Jurkat, Clone E6-1 (cell line): Measurements from ENCODE around the gene BCAS2. TPM values are rescaled to one million over a fixed set of nuclear protein-coding genes. Genes with fewer than 3 reads are reported as not detected.

ENCODE experiments used
- DNase-seq: peaks from one replicate; pipeline ENCODE4 v3.0.0-alpha.2; 2011; ENCODE audit warnings: low read depth, low spot score
- H3K4me3 ChIP-seq: 2 replicates; pipeline ENCODE4 v1.5.1; 2011; ENCODE audit warnings: mild to moderate bottlenecking, low read length, control low read depth, moderate library complexity
- polyA plus RNA-seq: library from polyadenylated mRNA; unstranded; fragments of >200 nt; gene quantifications from one replicate; pipeline ENCODE4 v1.2.1, GENCODE V29; 2012; ENCODE audit warnings: missing spikeins; ENCODE audit not compliant: insufficient read length, insufficient read depth

Gene BCAS2
- 60.9 TPM for polyA plus RNA-seq

DNA sequence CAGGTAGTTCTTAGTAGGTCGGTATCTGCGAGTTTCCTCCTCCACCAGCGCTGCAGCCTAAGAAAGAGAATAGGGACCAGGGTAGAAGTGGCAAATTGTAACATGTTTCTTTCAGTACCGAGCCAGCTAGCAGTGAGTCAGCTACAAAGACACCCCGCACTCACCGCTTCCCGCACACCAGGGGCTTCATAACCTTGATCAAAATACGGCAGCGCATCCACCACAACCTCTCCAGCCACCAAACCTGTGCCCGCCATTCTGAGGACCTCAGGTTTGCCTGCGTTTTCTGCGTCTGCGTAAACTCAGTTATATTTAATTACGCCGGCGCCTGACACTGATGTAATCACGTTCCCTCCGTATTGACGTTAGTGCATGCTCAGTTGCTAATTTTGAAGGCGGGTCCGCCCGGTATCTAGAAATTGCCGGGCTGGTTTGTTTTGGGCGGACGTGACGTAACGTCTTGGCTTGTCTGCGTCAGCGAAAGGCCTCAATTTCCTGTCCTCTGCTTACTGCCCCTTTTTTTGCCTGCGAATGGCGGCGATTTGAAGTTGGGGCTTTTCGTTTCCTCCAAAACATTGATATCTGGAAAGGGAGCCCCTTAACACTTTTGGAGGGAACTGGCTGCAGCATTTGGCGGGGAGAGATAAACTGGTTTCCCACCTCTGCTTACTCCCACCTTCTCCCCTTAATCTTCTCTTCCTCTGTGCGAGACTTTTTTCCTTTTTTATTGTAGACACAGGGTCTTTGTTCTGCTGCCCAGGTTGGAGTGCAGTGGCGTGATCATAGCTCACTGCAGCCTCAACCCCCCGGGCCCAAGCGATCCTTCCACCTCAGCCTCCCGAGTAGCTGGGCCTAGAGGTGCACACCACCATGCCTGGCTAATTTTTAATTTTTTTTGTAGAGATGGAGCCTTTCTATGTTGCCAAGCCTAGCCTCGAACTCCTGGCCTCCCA is at the start of gene BCAS2:
Gene BCAS2 (minus strand): TSS at position 281 of the 953 bp plus-strand sequence. CDS start 24 bp downstream, at position 257.
- DNase-seq, result peak; percentile 99
- H3K4me3 ChIP-seq, result peak within 1 kb of the TSS; percentile 80

DNA sequence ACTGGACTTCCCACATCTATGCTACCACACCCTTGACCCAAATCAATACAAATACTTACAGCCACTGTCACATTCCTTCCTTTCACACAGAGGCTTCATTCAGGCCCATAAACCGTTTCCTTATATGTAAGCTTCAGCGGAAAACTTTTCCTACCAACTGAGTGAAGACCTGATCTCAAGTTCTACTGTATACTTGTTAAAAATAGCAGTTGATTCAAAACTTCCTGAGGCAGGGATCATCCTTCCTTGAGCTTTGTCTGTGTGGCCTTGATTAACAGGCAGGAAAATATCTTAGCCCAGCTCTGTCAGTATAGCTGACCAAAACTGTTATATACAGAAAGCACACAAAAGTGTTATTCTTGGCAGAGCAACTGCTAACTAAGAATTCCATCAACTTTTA is 45.7 kb upstream of the BCAS2 start:
- no peak for DNase-seq
- H3K4me3 ChIP-seq, result no peak overlapping the region

DNA sequence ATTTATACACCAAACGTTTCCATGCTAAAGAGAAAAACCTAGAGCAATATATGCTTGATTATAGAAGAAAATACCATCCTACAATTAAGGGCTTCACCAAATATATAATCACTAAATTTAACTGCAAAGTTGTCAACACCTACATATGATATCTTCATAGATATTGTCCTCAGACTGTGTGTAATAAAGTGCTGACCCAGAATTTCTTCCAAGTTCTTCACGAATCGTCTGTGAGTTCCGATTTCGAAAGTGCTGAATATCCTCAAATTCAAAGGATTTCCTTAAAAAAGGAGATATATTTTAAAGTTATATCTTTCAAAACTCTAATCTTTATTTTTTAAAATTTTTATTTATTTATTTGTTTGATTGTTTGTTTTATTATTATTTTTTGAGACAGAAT is 41.9 kb upstream of the BCAS2 start:
- no peak for DNase-seq
- H3K4me3 ChIP-seq, result no peak overlapping the region

DNA sequence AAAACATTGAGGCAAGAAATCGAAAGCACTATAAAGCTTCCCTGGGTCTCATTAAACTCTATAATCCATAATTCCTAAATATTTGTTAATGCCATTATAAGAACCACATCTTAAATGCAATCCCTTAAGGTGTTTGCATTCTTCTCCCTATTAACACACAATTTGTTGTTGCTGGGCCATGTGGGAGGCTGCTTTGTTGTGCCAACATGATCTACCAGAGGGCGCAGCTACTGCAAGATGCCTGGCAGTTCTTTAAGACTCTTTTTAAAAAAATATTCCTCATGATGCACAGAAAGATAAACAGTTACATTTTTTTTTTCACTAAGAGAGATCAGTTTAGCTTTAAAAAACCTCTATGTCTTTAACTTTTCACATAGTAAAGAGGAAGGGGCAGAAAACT is 39.0 kb upstream of the BCAS2 start:
- no peak overlapping the region for H3K4me3 ChIP-seq
- no peak for DNase-seq

DNA sequence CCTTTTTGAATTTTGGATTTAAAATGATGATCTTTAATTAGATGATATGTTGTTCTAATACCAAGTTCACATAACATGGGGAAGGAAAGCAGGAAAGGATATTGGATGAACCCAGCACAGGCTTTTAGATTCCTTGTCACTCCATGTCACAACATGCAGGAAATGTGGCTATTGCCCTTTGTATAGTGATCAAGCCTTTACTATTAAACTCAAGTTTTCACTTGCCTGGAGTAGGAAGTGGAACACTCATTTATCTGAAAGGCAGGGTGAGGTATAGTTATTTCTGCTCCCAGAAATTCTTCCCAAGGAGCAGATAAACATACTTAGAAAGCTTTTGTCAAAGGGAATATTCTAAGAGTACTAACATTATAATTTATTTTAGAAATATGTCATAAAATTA is 37.2 kb upstream of the BCAS2 start:
- no peak overlapping the region for H3K4me3 ChIP-seq
- no peak for DNase-seq

DNA sequence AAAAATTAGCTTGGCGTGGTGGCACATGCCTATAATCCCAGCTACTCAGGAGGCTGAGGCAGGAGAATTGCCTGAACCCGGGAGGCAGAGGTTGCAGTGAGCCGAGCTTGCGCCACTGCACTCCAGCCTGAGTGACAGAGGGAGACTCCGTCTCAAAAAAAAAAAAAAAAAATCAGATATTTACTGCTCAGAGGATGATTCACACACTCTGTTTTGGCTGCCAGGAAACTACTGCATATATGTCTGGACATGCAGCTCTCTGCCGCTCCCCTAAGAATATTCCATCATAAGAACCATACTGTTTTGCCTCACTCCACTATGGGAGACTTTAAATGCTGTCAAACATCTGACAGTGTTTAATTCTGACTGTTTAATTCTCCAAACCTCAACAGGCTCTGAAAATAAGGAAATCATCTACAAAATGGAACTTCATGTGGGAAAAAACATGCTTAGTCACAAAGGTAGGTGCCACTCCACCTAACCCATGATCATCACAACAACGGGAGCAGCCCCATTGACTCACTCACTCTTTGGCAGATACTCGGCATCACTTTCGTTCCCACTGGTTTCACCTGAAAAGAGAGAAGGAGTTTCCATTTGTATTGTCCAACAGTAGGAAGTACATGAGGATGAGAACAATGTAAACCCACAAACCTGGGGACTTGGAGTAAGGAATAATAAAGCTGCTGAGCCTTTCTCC is 29.3 kb upstream of the BCAS2 start:
- H3K4me3 ChIP-seq, result no peak overlapping the region
- no peak for DNase-seq

DNA sequence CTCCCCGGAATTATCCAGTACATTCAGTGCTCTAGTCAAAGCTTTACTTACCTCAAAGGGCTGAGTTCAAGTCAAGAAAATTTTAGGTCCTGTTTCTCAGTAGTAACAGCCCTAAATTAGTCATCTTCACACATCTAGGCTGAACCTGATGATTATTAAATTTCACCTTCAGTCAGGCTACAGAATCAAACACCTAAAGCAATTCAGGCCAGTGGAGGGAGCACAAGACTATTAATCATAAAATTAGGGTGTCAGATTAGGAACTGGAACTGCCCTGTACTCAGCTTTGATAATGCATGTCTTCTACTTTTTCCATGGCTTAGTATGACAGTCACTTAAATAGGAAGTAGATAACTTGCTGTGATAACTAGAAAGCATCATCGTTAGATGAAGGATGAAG is 28.4 kb upstream of the BCAS2 start:
- no peak overlapping the region for H3K4me3 ChIP-seq
- DNase-seq, result no peak

DNA sequence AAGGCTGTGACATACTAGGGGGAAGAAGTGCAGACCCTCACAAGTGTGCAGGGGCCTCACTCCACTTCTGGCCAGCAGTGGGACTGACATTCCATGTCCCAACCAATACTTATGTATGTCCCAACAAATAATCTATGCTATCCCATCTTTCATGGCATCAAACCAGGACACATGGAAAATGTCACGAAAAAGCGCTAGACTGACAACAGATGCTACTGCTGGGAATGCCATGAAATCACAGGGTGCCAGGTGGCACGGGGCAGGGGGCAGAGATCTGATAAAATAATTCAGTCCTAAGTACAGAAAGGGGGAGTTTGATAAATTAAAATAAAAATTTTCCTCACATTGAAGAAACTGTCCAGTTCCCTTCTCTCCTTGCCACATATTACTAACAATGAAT is 27.6 kb upstream of the BCAS2 start:
- H3K4me3 ChIP-seq, result no peak overlapping the region
- no peak for DNase-seq

DNA sequence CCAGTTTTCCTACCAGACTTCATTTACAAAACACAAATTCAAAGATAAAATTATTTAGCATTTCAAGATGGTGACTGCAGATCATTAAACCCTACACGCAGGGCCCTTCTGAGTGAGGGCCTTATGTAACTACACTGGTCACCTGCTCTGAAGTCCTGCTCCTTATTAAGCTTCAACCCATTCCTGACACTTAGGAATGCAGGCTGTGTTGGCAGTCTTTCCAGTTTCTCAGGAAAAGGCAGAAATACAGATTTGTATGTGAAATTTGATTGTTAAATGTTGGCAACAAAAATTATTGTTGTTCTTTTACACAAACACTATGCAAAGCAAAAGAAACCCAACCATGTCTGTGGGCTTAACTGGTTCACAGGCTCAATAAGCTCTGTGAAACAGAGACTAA is 25.8 kb upstream of the BCAS2 start:
- DNase-seq, result no peak
- H3K4me3 ChIP-seq, result no peak overlapping the region

DNA sequence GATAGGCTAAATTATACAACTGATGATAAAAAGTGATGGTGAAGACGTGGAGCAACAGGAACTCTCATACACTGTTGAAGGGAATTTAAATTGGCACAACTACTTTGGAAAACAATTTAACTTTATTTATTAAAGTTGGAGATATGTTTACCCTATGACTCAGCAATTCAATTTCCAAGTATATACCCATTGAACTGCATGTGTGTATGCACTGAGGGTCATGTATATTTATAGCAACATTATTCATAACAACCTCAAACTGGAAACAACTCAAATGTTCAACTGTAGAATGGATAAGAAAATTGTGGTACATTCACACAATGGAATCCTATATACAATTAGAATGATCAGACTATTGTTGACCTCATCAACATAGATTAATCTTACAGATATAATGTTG is 16.5 kb upstream of the BCAS2 start:
- no peak for DNase-seq
- H3K4me3 ChIP-seq, result no peak overlapping the region

DNA sequence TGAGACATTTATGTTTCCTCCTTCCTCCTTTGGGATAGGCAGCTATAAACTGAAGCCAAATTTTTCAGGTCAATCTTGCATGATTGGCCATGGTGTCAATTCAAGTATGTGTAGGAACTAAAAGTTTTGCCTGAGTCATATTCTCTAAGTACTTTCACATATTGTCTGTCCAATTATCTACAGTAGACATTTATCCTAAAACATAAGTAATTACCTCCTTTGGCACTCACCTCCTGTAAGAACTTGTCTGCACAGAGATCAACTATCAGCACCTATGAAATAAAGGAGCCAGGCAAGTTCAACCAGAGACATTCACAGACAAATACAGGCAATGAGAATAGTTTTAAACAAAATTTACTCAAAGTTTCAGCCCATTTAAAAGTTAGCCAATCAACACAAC is 14.2 kb upstream of the BCAS2 start:
- DNase-seq, result no peak
- no peak overlapping the region for H3K4me3 ChIP-seq

DNA sequence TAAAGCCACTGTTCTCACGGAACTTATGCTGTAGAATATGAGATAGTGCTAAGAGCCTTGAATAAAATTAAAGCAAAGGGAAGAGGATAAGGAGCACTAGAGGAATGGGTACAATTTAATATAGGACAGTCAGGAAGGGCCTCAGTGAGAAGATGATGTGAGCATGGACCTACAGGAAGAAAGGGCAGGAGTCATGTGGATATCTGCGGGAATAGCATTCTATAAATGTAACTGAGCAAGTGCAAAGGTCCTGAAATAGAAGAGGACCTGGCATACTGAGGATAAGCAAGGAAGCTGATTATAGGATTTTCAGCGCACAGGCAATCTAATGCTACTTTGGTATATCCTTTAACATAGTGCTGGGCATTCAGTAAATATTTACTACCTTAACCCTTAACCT is 12.6 kb upstream of the BCAS2 start:
- H3K4me3 ChIP-seq, result no peak overlapping the region
- no peak for DNase-seq

DNA sequence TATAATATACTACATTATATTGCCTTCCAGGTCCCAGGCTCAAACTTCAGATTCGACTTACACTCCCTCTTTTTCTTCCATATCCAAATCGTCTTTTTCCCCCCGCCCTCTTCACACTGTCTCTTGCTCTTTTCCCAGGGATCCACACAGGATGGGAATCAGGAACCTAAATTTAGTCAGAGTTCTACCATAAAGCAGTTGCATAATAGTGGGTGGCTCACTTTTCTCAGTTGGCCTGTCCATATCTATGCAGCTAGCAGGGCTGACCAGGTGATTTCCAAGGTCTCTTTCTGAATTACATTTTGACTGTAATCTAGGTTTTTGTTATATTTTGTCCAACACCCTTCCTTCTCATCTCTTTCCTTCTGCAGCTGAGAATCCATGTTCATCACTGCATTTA is 7.7 kb upstream of the BCAS2 start:
- DNase-seq, result no peak
- H3K4me3 ChIP-seq, result no peak overlapping the region

DNA sequence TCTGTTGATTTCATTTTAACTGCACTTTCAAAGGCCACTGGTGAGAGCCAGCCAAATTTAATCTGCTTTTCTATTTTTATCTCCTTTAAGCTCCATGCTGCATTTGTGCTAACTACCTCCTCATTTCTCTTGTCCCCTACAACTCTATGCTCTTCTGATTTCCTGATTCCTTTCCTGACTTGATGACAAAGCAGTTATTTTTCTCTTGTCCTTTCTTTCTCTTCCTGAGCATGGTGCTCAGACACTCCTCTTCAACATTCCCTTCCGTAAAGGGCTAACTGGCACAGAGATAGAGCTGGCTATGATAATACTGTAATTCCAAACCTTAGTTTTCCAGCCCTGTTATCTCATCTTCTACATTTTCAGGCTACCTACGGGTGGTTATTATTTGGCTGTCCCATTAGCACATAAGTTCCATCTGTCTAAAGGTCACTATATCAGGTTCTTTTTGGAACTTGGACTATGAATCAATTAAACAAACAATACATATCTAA is 6.8 kb upstream of the BCAS2 start:
- DNase-seq, result no peak
- H3K4me3 ChIP-seq, result no peak overlapping the region

DNA sequence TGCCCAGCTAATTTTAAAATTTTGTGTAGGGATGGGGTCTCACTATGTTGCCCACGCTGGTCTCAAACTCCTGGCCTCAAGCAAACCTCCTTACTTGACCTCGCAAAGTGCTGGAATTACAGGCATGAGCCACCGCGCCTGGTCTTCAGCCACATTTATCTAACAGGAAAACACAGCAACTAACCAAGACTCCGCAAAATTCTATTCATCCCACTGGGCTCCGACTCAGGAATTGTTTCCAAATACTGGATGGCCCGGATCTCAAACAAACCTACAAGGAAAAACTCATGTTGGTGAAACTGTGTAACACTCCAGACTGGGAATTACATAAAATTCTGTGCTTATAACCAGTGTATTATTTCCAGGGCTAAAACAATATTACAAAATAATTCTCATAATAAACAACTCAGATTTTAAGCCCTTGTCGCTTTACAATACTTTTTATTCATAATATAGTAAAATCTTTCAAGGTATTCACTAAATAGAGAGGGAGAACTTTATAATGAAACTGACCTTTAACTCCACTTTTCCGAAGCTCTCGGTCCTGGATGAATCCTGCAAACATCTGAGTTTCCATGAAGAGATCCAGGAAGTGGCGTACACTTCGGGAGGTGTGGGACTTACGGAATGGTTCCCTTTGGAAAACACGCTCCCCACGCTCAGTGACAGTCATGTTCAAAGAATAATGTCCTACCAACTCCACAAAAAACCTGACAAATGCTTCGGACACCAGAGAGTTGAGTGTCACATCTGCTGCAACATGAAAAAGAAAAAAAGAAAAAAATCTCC is 6.0 kb upstream of the BCAS2 start:
- DNase-seq, result no peak
- no peak overlapping the region for H3K4me3 ChIP-seq

DNA sequence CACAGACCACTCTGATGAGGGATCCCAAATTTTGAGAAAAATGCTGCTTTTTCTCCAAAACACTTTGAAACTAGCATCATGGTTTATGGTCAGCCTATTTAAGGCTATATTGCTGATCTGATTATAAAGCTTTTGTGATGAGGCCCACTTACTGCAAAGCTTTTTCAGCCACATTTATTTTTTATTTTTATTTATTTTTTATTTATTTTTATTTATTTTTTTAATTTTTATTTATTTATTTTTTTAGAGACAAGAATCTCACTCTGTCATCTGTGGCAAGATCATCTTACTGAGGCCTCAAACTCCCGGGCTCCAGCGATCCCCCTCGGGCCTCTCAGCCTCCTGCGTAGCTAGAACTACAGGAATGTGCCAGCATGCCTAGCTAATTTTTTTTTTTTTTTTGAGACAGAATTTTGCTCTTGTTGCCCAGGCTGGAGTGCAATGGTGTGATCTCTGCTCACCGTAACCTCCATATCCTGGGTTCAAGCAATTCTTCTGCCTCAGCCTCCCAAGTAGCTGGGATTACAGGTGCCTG is 5.2 kb upstream of the BCAS2 start:
- H3K4me3 ChIP-seq, result no peak overlapping the region
- no peak for DNase-seq

DNA sequence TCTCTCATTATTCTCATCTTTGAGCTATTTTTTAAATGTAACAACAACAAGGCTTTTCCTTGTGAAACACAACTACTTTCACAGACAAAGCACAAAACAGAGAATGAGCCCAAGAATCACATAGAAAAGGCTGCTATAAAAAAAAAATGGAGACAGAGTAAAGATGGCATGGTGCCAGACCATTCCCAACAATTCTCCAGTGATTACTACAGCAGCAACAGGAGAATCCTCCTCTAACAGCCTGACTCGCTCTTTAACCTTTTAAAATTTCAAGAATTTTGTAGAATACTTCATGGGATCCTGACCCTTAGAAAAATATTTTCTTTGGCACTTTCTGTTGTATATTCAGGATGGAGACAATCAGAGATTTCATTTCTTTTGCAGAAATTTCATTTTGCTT is 3.8 kb upstream of the BCAS2 start:
- DNase-seq, result no peak
- no peak overlapping the region for H3K4me3 ChIP-seq

DNA sequence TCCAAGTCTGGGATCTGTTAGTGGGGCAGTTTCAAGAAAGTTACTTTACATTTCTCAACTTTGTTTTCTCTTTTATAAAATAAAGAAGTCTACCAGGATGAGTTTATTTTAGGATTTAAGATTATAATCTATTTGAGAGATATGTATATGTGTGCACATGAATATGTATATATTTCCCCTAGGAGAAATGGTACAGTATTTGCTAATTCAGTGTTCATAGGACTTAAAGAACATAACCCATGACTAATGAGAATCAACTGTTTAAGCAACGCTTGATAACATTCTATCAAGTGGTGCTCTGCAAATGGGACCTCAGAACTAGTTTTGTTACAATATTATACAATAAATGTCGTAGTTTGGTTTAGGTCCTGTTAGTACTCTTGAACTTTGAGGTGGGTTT is 7.0 kb downstream of the BCAS2 start:
- H3K4me3 ChIP-seq, result no peak overlapping the region
- no peak for DNase-seq

DNA sequence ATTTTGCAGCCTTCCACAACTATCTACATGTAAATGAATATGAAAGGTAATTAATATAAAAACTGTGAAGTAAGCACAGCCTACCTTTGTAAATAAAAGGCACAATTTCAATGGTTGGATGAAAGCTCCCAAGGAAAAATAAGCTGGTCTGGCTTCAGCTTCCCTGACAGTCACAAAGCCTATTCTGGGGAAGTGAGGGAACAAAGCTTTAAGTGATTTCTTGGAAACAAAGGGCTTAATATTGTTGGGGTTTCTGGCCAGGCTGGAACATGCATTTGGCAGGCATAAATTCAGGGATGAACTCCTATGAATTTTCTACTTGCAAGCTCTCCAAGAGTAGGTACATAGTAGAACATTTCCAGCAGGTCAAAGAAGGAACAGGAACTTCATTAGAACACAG is 17.3 kb downstream of the BCAS2 start:
- DNase-seq, result no peak
- no peak overlapping the region for H3K4me3 ChIP-seq
